Measurements from ENCODE around the gene OTOP1.
"Not testable (repeated sequence)": the region's sequence is repeated elsewhere in the genome, so short reads cannot be mapped to it uniquely, and the experiment has no call there.

OTOP1 gene

DNA sequence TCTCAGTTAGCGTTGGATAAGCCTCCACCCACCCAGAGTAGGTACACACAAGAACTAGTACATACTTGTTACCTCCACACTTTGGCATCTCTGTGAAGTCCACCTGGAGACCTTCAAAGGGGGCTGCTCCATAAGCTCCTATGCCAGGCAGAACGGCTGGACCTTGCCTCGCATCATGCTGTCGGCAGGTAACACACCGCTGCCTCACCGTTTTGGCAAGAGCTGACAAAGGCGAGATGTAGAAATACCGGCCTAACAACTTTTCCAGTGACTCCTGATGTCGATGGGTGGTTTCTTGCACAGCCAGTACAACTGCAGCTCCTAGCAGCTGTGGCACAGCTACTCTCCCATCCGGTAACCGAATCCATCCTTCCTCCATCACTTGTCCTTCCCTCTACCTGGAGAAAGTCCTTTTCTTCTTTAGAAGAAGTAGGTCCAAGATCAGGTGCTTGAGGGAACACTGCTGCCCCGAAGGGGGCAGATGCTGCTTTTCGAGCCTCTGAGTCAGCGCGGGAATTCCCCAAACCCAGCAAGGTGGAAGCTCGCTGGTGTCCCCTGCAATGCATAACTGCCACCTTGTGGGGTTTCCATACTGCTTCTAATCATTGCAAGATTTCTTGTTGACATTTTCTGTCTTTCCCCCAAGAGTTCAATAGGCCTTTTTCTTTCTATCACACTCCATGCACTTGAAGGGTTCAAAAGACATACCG, 65.6 kb downstream of the OTOP1 start:
- DNase-seq (ENCODE audit: low read depth) = peak; percentile 5

DNA sequence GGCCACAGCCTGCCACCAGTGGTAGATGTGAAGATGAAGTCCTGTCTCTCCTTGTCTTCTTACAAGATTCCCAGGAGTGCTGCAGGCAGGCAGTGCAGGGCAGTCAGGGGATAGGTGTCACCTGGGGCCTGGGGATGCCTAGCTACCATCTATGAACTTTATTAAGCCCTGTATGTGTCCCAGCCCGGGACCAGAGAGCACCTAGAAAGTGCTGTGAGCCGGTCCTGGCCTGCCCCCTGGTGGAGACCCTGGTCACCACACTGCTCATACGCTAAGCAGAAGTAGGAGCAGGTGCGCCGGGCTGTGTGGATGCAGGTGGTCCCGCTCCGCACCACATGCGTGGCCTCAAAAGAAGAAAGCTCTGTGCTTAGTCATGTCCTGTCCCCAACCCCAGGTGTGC, 81.1 kb downstream of the OTOP1 start:
- not testable (repeated sequence) for DNase-seq (ENCODE audit: low read depth)

DNA sequence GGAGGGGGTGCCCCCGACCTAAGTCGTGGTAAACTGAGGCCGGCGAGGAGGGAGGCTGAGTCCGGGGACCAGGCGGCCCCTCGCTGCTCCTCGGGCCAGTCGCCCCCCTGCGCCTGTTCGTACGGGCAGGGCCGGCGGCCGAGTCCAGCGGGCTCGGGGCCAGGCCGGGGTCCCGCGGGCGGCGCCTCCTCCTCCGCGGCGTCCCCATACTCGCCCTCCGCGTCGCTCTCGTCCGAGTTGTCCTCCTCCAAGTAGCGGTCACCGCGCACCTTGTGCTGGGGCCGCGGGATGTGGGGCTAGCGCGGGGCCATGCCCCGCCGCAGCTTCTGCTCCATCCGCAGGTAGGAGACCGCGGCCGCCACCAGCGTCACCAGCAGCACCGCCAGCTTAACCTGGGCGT, 83.4 kb downstream of the OTOP1 start:
- DNase-seq (ENCODE audit: low read depth) = not testable (repeated sequence)

DNA sequence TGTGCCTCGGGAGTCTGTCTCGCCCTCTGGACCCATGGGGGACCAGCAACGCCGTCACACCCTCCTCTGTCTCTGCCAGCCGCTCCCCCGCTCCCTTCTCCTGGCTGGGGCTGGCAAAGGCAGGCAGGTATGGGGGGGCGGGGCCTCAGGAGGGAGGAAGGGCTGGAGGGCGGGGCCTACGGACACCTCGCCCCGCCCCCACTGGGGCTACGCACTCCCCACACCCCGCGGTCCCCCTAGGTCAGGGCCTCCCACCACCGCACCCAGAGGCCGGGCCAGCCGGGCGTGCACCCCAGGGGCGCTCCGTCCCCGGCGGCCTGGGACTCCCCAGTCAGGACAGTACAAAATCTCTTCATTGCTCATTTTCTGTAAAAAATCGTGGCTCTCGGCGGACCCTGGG, 84.0 kb downstream of the OTOP1 start:
- not testable (repeated sequence) for DNase-seq (ENCODE audit: low read depth)

DNA sequence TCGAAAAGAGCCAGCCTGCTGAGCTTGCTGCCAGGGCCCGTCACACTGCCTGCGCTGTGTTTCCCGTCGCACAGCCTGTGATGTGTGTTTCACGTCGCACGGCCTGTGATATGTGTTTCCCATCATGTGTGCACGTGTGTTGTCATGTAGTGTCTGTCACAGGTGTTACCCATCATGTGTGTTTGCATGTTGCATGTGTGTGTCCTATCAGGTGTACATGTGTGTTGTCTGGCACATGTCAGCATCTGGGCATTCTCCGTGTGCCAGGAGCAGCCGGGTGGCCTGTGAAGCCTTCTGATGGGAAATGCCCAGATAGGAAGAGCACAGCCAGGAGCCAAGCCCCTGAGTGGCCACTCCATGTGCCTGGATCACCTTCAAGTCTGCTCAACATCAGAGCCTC, 85.5 kb downstream of the OTOP1 start:
- not testable (repeated sequence) for DNase-seq (ENCODE audit: low read depth)
